GM12873 (cell line): Measurements from ENCODE around the gene TCAIM.

ENCODE experiments used
- CTCF ChIP-seq: IDR thresholded peaks from 2 replicates; pipeline ENCODE4 v1.5.1; 2012; ENCODE audit warnings: low read depth, mild to moderate bottlenecking, moderate library complexity, low read length, control low read depth; ENCODE audit not compliant: insufficient read depth; ENCODE audit errors: missing control alignments

The TCAIM gene

GRCh38 chr3:44437800-44438199, 99.2 kb downstream of the TCAIM start:
- TF ChIP-seq CTCF, result no peak

GRCh38 chr3:44439499-44440295, 101.1 kb downstream of the TCAIM start:
- no peak for TF ChIP-seq CTCF

GRCh38 chr3:44442596-44443309, 104.2 kb downstream of the TCAIM start:
- no peak for TF ChIP-seq CTCF

- no peak for TF ChIP-seq CTCF
These were observed 105.9 kb downstream of the TCAIM start for GRCh38 chr3:44444437-44444836.

GRCh38 chr3:44444896-44445691, 106.5 kb downstream of the TCAIM start:
- TF ChIP-seq CTCF, result no peak

- TF ChIP-seq CTCF, result no peak
These were observed 107.2 kb downstream of the TCAIM start for GRCh38 chr3:44445786-44446185.

- TF ChIP-seq CTCF, result no peak
These were observed 108.4 kb downstream of the TCAIM start for GRCh38 chr3:44446929-44447328.
